C4-2B (cell line): Measurements from ENCODE around the gene FOXG1.

Experiments
- ZFX ChIP-seq: fragments of 450-650 bp; IDR thresholded peaks from 2 replicates; pipeline ENCODE4 v1.6.1; 2017
- TF ChIP-seq, protein P1 (sequence below): fragments of 450-650 bp; conservative IDR thresholded peaks from 2 replicates; pipeline ENCODE4 v1.5.1; 2017; ENCODE audit warnings: mild to moderate bottlenecking

GRCh38 chr14:28767853-28768741, 1.5 kb downstream of the FOXG1 start:
- TF ChIP-seq, protein P1, sequence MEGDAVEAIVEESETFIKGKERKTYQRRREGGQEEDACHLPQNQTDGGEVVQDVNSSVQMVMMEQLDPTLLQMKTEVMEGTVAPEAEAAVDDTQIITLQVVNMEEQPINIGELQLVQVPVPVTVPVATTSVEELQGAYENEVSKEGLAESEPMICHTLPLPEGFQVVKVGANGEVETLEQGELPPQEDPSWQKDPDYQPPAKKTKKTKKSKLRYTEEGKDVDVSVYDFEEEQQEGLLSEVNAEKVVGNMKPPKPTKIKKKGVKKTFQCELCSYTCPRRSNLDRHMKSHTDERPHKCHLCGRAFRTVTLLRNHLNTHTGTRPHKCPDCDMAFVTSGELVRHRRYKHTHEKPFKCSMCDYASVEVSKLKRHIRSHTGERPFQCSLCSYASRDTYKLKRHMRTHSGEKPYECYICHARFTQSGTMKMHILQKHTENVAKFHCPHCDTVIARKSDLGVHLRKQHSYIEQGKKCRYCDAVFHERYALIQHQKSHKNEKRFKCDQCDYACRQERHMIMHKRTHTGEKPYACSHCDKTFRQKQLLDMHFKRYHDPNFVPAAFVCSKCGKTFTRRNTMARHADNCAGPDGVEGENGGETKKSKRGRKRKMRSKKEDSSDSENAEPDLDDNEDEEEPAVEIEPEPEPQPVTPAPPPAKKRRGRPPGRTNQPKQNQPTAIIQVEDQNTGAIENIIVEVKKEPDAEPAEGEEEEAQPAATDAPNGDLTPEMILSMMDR, result no peak
- TF ChIP-seq ZFX, result no peak
